Fibroblast of skin of right biceps (primary cell): ENCODE measurements around the gene LRMDA.
A peak's percentile ranks its signal among the peaks of the same experiment; 100 is the strongest.

Experiments used
- DNase-seq: peaks from one replicate; pipeline ENCODE4 v3.0.0-alpha.2; 2013

LRMDA gene

GRCh38 chr10:75801121-75801520 lies 369.7 kb downstream of the LRMDA start:
- no peak for DNase-seq

GRCh38 chr10:75801661-75802060 lies 370.2 kb downstream of the LRMDA start:
- DNase-seq, result no peak

DNA sequence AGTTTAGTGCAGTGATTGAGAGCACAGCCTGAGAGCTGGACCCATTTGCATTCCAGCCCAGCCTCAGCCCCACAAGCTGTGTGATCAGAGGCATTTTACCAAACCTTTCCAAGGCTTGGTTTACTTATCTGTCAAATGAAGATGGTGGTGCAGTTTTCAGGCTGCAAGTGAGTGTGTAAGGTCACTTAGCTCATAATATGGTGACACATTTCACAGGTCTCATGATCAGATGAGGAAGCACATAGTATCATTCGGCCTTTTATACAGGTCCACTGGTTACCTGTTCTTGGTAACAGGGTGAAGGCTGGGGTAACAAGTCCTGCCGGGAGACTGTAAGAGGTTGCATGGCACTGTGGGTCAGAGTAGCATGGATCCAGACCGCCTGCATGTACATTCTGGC lies 371.7 kb downstream of the LRMDA start:
- no peak for DNase-seq

- no peak for DNase-seq
Measured at GRCh38 chr10:75803816-75804552, 372.6 kb downstream of the LRMDA start.

- no peak for DNase-seq
Measured at GRCh38 chr10:75806186-75806585, 374.8 kb downstream of the LRMDA start.

GRCh38 chr10:75807456-75807855 lies 376.0 kb downstream of the LRMDA start:
- no peak for DNase-seq

- DNase-seq, result no peak
Measured at GRCh38 chr10:75809003-75809402, 377.6 kb downstream of the LRMDA start.

DNA sequence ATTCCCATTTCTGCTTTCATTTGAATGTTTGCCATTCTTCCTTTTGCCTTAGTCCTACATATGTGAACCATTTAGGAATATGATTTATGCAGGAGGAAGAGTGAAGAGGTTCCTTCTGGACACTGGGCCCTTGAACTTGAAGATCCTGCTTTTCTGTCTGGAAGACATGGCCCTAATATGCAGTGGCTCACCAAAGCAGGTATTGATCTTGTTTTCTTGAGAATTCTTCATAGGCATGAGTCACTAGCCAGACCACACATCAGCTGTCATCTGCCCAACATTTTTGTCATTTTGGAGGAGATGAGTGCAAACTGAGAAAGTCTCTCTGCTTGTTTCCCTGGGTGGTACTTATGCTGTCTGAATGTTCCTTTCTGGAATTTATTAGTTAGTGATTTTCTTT lies 382.6 kb downstream of the LRMDA start:
- DNase-seq, result peak; percentile 38

GRCh38 chr10:75815066-75815465 lies 383.6 kb downstream of the LRMDA start:
- no peak for DNase-seq

DNA sequence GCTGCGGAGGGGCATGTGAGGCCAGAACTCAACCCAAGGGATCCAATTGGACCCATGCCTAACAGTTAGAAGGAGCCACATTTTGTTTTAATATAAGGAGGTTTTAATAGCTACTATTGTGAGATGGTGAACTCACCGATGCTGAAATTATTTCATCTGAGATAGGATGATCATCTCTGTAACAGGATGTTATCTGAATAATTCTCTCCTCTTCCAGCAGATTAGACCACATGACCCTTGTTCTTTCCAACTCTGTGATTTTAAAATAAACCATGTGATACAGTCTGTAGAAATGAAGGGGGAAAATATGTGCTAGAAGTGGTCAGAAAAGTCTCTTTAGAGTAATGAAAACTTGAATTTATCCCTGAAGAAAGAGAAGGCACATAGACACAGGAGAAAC lies 385.8 kb downstream of the LRMDA start:
- DNase-seq, result no peak

- no peak for DNase-seq
Measured at GRCh38 chr10:75818552-75818951, 387.1 kb downstream of the LRMDA start.

DNA sequence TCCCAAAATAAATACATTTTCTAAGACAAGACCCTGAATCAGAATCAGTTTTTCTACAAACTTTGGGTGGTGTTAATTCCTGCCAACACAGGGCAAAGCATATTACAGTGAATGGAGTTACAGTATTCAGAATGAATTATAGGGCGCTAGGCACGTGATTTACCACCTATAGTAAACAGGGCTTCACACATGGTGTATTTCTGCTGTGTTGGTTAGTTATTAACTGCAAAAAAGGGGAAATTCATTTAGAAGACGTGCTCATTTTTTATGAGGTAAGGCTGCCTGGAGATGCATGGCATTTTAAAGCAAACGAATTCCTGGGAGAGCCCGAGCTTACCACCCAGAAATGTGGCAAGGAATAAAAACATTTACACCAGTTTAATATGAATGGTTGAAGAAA lies 393.8 kb downstream of the LRMDA start:
- no peak for DNase-seq

DNA sequence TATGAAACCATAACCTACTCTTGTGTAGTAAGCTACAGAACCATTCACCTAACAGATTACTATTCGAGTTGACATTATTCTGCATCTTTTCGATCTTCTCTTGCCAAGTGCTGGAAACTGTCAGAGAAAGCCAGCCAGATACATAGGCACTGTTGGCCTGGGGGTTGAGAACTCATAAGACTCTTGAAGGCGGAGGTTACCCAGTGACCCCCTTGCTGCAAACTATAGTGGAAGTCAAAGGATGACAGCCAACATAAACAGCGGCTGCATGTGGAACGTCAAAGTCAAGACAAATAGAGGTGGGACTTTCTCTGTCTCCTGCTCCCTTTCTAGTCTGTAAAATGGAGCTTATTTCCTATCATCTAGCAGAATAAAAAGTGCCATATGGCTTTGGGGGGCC lies 394.2 kb downstream of the LRMDA start:
- no peak for DNase-seq

DNA sequence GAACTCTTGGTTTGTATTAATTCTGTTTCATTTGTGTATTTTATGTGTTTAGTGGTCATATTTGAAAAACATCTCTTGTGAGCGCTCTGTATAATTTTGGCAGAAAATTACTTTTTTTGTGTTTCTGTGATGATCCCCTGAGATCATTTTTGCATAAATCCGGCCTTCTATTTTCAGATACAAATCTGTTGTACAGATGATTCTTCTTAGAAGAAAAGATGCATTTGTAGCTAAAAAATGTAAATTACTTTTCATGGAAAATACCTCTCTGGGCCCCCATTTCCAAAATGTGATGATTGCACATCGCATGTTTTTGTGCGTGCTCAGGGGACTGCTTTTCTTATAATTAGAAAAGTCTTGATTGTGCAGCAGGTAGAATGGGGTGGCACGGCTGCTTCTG lies 395.4 kb downstream of the LRMDA start:
- no peak for DNase-seq

GRCh38 chr10:75827587-75828021 lies 396.2 kb downstream of the LRMDA start:
- DNase-seq, result peak; percentile 16

DNA sequence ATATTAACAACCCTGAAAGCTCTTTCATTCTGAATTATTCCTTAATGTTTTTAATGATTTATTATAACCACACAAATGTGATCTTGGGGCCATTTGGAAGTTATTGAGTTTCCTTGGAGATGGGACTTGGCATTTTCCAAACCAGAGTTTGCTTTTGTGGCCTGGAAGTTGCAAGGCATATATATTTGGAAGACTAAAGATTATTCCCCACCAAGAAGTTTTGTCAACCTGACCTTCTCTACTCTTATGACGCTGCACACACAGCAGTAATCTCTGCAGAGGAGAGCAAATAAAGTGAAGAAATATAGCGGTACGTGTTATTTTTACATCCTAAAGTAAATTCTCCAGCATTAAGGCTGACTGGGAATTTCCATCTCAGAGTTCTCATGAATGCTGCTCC lies 397.0 kb downstream of the LRMDA start:
- no peak for DNase-seq

- no peak for DNase-seq
Measured at GRCh38 chr10:75836064-75836463, 404.6 kb downstream of the LRMDA start.

DNA sequence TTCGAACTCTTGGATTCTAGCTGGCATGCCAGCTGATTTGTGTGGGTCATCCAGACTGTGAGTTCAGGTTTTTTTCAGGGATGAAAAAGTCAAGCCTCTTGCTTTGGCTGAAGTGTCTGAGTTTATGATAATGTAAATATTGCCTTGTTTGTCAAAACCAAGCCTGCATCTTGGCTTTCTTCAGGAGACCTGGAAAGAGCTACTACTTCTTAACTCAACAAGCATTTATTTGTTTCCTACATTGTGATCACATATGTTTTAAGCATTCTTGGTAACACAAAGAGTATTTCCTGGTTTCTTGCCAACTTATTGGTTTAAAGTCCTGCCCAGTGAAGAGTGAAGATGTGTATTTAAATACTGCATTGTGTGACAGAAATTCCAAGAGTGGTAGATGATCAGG lies 407.1 kb downstream of the LRMDA start:
- no peak for DNase-seq

DNA sequence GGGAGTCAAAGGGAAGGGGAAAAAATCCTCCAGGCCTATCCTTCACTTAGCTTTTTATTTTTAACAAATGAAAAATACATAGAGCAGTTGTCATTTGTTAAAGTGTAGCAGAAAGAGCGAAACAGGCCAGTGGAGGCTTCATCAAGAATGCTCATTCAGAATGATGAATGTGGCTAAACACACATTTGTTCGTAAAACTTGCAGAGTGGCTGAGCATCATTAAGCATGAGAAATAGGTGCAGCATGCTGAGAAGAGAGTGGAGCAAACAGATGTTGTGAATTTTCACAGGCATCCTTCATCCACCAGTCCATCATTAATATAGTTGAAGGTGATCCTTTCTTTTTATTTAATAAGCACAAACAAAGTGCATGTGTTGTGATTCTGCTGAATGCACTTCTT lies 407.6 kb downstream of the LRMDA start:
- DNase-seq, result no peak

GRCh38 chr10:75841266-75841665 lies 409.8 kb downstream of the LRMDA start:
- DNase-seq, result no peak

DNA sequence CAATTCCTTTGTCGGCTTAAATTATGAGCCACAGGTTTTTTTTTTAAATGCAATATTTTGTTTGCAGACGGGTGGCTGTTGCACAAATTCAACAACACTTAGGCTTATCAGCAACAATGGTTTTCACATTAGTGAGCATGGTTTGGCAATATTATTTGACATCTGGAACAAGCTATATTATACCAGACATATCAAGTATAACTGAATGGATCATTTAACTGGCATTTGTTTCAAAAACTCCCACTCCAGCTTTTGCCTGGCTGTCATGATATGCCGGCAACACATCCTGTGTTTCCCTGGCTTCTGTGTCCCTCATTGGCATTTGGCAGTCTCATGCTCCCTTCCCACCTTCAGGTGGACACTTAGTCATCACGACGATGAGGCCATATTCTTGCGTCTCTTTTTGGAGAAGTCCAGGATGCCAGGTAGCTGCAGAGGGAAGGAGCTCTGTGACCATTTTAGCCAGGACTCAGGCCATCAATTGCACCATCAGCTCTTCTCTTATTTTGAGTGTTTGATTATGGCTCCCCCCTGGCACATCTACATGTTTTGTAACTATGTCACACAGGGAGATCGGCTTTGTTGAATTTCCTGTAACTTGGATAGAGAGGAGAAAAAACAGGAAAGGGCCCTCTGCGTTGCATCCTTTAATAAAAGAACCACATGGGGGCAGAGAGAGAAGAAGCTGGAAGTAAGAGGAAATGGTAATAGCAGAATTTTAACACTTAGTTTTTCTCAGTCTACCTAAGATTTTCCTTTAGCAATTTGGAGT lies 413.9 kb downstream of the LRMDA start:
- no peak for DNase-seq

GRCh38 chr10:75847477-75847876 lies 416.1 kb downstream of the LRMDA start:
- no peak for DNase-seq

DNA sequence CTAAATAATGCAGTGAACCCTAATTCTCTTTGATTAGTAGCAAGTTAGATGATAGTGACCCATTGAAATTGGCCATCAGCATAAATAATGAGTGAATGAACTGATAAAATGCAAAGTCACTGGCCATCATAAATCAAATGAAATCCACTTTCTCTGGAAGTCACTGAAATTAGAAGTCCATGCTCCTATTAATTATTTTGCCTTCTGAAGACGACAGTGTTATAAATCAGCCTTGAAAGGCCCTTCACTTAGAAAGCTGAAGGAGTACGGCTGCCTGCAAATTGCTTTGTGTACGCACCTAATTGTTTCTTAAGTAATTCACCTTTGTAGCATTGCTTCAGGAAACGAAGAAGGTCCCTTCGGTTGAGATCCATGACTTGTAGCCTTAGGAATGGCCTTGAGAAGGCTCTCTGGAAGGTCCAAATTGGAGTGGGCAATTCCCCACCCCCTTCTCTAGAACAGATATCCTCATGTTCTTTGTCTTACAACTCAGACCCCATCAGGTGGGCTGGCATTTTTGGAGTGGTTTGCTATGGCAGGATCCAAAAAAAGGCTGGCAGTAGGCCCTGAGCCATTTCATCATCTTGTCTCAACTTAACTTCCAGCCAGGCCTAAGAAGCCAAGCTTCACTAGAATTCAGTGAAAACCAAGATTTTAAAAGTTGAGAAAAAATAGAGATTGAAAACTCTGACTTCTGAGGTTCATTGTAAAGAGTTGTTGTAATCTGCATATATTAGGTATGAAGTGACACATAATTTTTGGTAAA lies 420.3 kb downstream of the LRMDA start:
- no peak for DNase-seq
